Nephron progenitor cell (in vitro differentiated cells): ENCODE measurements around the gene TTPAL.

Source experiments
- DNase-seq: peaks from one replicate; pipeline ENCODE4 v3.0.0; 2021
- H3K27ac Mint-ChIP-seq: 2 replicates; pipeline ENCODE4 v1.8.0; 2021; ENCODE audit warnings: mild to moderate bottlenecking, moderate library complexity, mixed read lengths
- H3K27me3 Mint-ChIP-seq: 2 replicates; pipeline ENCODE4 v1.8.0; 2021; ENCODE audit warnings: mild to moderate bottlenecking, low read depth, mixed read lengths; ENCODE audit not compliant: poor library complexity
- H3K36me3 Mint-ChIP-seq: 2 replicates; pipeline ENCODE4 v1.8.0; 2021; ENCODE audit warnings: low read depth, mixed read lengths
- H3K4me1 Mint-ChIP-seq: 2 replicates; pipeline ENCODE4 v1.8.0; 2021; ENCODE audit warnings: mixed read lengths
- H3K4me3 Mint-ChIP-seq: 2 replicates; pipeline ENCODE4 v1.8.0; 2021; ENCODE audit warnings: mild to moderate bottlenecking, moderate library complexity, mixed read lengths
- H3K9me3 Mint-ChIP-seq: 2 replicates; pipeline ENCODE4 v1.8.0; 2021; ENCODE audit warnings: mild to moderate bottlenecking, moderate library complexity, mixed read lengths
- TF ChIP-seq, protein P1 (sequence below): fragments of 200-600 bp; sonication (generic); IDR thresholded peaks from 2 replicates; pipeline ENCODE4 v1.5.0; 2021; ENCODE audit warnings: antibody characterized with exemption

Gene TTPAL

DNA sequence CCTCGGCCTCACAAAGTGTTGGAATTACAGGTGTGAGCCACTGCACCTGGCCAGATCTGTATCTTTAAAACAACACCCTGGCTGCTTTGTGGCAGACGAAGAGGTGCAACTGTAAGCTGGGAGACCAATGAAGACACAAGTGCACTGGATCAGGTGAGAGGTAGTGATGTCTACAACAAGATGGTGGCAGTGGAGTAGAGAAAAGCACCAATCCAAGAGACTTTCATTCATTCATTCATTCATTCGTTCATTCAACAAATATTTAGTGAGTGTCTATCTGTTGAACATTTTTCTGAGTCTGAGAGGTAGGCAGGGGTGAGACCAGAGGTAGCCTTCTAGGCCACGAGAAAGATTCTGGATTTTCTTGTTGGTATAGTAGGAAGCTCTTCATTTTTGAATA lies 36.9 kb upstream of the TTPAL start:
- Mint-ChIP-seq H3K36me3 (no peaks in the 10 kb centered on the region), H3K27ac (no peak overlapping the region), H3K4me1 (no peaks in the 10 kb centered on the region), H3K27me3 (peaks cover 14% of the 10 kb centered on the region), H3K4me3 (no peak overlapping the region), H3K9me3 (no peaks in the 10 kb centered on the region)
- TF ChIP-seq, protein P1, sequence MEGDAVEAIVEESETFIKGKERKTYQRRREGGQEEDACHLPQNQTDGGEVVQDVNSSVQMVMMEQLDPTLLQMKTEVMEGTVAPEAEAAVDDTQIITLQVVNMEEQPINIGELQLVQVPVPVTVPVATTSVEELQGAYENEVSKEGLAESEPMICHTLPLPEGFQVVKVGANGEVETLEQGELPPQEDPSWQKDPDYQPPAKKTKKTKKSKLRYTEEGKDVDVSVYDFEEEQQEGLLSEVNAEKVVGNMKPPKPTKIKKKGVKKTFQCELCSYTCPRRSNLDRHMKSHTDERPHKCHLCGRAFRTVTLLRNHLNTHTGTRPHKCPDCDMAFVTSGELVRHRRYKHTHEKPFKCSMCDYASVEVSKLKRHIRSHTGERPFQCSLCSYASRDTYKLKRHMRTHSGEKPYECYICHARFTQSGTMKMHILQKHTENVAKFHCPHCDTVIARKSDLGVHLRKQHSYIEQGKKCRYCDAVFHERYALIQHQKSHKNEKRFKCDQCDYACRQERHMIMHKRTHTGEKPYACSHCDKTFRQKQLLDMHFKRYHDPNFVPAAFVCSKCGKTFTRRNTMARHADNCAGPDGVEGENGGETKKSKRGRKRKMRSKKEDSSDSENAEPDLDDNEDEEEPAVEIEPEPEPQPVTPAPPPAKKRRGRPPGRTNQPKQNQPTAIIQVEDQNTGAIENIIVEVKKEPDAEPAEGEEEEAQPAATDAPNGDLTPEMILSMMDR: no peak
- no peak for DNase-seq

DNA sequence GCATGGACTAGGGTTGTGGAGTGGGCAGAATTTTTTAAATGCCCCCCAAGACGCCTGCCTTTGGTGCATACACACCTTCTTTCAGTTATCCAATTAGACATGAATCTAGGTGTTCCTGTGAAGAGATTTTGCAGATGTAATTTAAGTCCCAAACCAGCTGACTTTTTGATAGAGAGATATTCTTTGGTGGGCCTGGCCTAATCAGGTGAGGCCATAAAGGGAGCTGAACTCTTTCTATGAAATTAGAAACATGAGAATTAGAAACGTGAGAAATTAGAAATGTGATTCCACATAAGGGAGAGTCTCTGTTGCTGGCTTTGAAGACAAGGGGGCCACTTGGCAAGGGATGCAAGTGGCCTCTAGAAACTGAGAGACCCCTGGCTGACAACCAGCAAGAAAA lies 36.4 kb upstream of the TTPAL start:
- peaks cover 12% of the 10 kb centered on the region for H3K27me3 Mint-ChIP-seq
- no peak overlapping the region for H3K27ac Mint-ChIP-seq
- H3K4me1 Mint-ChIP-seq: no peaks in the 10 kb centered on the region
- H3K36me3 Mint-ChIP-seq: no peaks in the 10 kb centered on the region
- no peak overlapping the region for H3K4me3 Mint-ChIP-seq
- H3K9me3 Mint-ChIP-seq: no peaks in the 10 kb centered on the region
- TF ChIP-seq, protein P1: no peak
- DNase-seq: no peak

DNA sequence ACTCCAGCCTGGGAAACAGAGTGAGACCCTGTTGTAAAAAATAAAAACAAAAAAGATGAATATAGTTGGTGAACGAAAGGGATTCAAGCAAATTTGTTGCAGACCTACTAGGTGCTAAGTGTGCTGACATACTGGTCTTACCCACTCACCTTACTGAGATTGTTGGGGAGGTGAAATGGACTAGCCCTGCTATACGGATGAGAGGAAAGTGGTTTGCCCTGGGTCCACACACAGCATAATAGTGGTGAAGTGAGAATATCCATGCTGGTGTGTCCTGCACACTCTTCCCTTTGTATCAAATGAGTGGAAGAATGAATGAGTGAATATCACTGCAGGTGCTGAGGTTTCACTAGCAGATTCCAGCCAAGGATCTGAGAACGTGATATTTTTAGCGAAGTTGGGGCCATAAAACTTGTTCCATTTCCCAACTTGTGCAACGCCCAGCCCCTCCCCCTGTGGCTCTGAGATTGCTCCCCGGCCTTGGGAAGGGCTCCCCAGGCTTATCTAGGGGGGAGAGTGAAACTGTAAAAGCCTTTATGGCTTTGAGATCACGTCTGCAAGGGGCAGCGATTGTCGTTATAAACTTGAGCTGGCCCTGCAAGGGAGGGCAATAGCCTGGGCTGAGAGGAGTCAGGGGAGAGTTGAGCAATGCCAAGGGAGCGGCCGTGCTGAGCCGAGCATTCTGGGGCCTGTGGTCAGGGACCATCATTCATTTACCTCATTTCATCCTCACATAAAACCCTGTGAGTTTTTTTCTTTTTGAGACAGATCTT lies 33.2 kb upstream of the TTPAL start:
- Mint-ChIP-seq H3K27ac (no peak overlapping the region), H3K4me3 (no peak overlapping the region), H3K36me3 (no peaks in the 10 kb centered on the region), H3K4me1 (no peaks in the 10 kb centered on the region), H3K9me3 (no peaks in the 10 kb centered on the region), H3K27me3 (peaks cover 18% of the 10 kb centered on the region)
- TF ChIP-seq, protein P1: no peak
- DNase-seq: no peak

DNA sequence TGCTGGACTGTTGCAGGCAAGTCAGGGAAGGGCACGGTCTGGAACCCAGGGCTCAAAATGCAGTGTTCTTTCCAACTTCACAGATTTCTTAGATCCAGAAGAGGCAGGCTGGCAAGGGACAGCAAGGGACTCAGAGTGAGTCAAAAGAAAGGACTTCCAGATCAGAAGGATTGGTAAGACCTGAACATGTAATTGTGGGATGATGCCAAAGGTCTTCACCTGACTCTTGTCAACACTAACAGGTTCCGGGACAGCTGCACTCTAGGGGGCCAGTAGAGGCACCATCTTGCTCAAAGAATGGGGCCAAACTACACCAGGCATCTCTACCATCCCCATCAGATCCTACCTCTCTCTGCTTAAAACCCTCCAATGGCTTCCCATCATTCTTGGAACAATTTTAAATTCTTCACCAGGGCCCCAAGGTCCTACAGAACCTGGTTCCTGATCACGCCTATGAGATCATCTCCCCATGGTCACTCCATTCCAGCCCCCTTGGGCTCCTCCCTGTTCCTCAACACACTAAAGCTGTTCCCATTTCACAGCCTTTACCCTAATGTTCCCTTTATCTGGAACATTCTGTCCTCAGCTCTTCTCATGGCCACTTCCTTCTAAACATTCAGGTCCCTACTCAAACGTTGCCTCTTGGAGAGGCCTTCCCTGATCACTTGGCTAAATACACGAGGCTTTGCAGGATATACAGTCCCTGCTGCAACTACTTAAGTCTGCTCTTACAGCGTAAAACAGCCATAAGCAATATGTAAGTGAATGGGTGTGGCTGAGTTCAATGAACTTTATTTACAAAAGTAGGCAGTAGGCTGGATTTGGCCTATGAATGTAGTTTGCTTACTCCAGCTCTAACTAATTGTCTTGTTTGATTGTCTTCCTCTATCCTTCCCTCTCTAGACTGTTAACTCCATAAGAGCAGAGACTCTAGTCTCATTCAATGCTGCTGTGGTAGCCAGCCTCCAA lies 29.6 kb upstream of the TTPAL start:
- Mint-ChIP-seq H3K4me3 (no peak overlapping the region), H3K36me3 (no peaks in the 10 kb centered on the region), H3K27me3 (peaks cover 27% of the 10 kb centered on the region), H3K4me1 (no peaks in the 10 kb centered on the region), H3K27ac (no peak overlapping the region), H3K9me3 (no peaks in the 10 kb centered on the region)
- TF ChIP-seq, protein P1: no peak
- no peak for DNase-seq

DNA sequence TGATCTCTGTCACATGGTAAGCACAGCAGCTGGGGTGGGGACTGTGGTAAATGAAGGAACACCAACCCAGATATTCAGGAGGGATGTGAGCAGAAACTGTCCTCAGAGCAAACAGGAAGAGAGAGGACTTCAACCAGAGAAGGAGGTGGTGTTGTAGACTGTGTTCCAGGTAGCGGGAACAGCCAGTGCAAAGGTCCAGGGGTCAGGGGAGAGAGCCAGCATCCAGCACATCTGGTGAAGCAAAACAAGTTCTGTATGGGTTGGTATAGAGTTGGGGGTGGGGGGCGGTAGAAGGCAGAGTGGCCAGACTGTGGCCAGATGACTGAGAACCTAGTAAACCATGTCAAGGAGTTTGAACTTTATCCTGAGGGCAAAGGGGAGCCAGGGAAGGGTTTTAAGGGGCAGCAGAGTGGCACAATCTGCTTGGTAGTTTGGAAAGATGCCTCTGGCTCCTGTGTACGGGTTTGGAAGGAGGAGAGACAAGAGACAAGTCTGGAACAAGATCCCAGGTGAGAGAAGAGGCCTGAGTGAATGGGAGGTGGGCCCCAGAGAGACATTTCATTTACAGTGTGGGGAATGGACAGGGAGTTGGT lies 27.8 kb upstream of the TTPAL start:
- H3K4me3 Mint-ChIP-seq: no peak overlapping the region
- peak overlapping the region; percentile 26 for H3K27ac Mint-ChIP-seq
- H3K27me3 Mint-ChIP-seq: peaks cover 24% of the 10 kb centered on the region
- H3K4me1 Mint-ChIP-seq: no peaks in the 10 kb centered on the region
- H3K9me3 Mint-ChIP-seq: no peaks in the 10 kb centered on the region
- H3K36me3 Mint-ChIP-seq: no peaks in the 10 kb centered on the region
- DNase-seq: no peak
- TF ChIP-seq, protein P1: no peak
